HK-2 (cell line): ENCODE data around the gene MMP15.
"Not testable (repeated sequence)": the region's sequence is repeated elsewhere in the genome, so short reads cannot be mapped to it uniquely, and the experiment has no call there.

Experiments used
- DNase-seq: peaks from one replicate; pipeline ENCODE4 v3.0.0-alpha.2; 2018; ENCODE audit not compliant: unreplicated experiment

MMP15 gene

GRCh38 chr16:58025351-58026138 lies at the start of gene MMP15:
Gene MMP15 (plus strand): TSS chr16:58025754. CDS start chr16:58026351, 597 bp downstream.
- DNase-seq: peak; percentile 68

- DNase-seq: no peak
Measured at GRCh38 chr16:57976331-57976796, 49.2 kb upstream of the MMP15 start.

GRCh38 chr16:57977418-57978069 lies 48.0 kb upstream of the MMP15 start:
- no peak for DNase-seq

- not testable (repeated sequence) for DNase-seq
Measured at GRCh38 chr16:57978070-57978465, 47.5 kb upstream of the MMP15 start.

DNA sequence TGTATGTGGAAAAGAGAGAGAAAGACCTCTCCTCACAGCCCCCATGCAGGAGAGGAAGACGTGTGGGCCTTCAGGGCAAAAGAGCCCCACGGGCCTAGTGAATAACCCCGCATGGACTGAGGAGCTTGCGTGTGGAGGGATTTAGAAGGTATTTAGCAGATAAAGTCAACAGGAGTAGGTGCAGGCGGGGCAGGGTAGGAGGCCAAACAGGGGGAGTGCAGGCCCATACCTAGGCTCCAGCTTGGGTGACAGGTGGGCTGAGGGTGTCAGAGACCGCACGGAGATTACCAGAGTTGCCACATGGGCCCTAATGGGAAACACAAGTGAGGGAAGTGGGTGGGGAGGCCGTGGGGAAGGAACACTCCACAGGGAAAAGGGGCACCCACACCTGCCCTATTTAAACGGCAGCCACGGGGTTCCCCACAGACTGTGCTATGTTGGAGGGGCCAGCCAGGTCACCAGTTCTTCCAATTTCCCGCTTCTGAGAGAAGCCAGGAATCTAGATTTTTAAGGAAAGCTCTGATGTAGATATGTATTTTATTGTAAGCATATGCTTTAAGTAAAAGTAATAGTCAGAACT lies 46.5 kb upstream of the MMP15 start:
- no peak for DNase-seq

- peak; percentile 70 for DNase-seq
Measured at GRCh38 chr16:57981636-57982035, 43.9 kb upstream of the MMP15 start.

DNA sequence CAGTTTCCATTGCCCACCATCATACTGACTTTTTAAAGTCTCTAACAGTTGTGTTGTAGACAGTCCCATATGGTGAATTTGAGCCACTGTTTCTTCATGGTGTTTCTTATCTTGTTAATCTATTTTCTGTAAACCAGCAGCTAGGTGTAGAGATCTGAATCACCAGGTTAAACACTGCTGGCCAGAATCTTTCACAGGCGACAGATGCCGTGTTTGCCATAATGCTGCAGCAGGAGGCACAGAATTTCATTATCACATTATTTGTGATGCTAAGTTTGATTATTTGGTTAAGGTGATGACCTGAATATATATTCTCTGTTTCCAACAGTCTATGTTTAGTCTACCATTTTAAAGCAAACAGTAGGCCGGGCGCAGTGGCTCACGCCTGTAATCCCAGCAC lies 43.2 kb upstream of the MMP15 start:
- DNase-seq: no peak

GRCh38 chr16:57984443-57985203 lies 40.9 kb upstream of the MMP15 start:
- DNase-seq: peak; percentile 54

GRCh38 chr16:57985204-57986181 lies 40.1 kb upstream of the MMP15 start:
- no peak for DNase-seq

GRCh38 chr16:57986196-57986595 lies 39.4 kb upstream of the MMP15 start:
- no peak for DNase-seq

DNA sequence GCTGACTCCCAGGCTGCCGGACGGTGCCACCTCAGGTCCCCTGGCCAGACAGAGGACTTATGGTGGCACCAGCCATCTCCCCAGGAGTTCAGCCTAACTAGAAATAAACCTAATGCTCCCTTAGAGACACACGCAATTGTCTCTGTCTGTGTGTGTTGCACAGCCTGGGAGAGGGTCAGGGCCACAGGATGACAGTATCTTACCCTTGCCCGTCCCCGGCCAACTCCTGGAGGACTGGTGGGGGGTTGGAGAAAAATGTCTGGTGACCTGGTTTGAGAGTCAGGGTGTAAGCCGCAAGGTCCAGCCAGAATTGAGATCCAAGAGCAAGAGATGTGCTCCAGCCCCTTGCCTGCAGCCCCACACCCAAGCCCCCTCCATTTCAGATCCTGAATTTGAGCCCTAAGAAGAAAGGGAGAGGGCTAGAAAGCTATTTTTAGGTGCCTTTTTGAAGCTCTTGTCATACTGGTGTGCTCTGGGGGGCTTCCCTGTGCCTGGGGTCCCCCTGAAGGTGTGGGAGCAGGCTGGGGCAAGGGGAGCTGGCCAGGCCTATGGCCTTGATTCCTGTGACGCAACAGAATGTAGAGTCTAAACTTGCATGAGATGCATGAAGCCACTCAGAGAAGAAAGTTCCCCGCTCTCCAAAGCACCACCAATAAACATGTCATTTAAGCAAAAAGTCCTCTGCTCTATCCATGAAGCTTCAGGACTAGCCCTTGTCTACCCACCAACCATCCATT lies 37.9 kb upstream of the MMP15 start:
- DNase-seq: no peak

GRCh38 chr16:57988929-57989328 lies 36.6 kb upstream of the MMP15 start:
- no peak for DNase-seq

DNA sequence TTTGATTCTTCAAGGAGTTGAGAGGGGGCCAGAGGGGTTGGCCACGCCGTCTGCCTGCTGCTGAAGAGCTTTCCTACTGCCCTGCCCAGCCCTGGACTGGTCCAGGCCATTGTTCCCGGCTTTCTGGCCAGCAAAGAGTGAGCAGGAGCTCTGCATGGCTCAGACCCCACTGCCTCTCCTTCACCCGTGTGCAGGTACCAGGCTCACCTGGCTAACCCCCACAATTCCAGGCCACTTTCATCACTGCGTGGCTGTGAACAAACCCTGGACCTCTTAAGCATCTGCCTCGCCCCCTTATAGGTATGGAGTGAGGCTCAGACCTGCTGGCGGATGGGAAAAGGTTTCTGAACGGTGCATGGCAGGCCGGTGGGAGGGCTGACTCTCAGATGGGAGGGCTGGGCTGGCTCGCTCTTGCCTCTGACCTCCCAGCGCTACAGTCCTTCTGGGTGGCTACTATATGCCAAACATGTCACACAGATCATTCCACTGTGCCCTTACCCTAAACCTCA lies 33.9 kb upstream of the MMP15 start:
- DNase-seq: no peak

- no peak for DNase-seq
Measured at GRCh38 chr16:57992084-57992483, 33.5 kb upstream of the MMP15 start.

DNA sequence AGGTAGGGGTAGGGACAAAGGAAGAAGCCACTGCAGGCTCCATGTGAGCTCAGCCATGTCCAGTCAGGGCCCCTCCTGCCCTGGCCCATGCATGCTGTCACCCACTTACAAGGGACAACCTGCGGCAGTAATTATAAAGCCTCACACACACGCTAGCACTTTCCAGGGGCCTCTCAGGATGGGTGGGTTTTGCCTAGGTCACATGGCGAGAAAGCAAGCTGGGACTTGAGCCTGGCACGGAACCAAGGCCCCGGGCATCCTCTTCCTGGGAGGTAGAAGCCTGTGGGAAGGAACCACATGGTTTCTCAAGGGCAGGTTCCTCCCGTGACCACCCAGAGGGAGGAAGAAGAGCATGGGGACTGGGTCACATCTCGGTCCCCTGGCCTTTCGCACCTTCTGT lies 32.1 kb upstream of the MMP15 start:
- no peak for DNase-seq

GRCh38 chr16:57993897-57994296 lies 31.7 kb upstream of the MMP15 start:
- no peak for DNase-seq

DNA sequence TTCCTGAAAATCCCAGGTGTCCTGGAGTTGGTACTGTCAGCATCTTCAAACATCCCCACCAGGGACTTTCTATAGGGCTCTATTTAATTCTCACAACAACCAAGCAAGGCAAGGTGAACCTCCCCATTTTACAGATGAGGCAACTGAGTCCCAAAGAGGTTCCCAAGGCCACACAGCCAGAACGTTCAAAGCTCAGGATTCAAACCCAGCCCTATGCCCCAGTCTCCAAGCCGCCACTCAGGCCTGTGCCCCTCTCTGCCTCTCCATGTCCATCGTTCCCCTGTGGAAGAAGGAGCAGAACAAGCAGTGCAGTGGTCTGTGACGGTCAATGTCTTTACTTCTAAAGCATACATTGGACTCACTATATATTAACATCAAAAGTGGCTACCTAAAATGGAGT lies 31.2 kb upstream of the MMP15 start:
- no peak for DNase-seq

DNA sequence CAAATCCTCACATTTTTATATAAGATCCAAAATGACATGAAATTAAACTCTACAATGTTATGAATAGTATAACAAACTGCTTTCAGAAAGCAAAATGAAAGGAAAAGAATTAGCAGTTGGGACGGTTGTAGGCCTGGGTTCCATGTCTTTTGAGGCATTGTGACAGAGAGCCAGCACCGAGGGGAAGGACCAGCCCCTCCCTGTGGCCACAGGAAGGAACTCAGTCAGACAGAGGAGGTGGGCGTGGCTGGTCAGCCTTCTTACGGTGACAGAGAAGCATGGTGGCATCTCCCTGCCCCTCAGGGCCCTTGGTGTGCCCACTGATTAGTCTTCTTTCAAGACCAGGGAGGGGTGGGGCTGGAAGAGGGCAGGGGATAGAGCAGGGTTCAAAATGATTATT lies 30.8 kb upstream of the MMP15 start:
- DNase-seq: no peak

DNA sequence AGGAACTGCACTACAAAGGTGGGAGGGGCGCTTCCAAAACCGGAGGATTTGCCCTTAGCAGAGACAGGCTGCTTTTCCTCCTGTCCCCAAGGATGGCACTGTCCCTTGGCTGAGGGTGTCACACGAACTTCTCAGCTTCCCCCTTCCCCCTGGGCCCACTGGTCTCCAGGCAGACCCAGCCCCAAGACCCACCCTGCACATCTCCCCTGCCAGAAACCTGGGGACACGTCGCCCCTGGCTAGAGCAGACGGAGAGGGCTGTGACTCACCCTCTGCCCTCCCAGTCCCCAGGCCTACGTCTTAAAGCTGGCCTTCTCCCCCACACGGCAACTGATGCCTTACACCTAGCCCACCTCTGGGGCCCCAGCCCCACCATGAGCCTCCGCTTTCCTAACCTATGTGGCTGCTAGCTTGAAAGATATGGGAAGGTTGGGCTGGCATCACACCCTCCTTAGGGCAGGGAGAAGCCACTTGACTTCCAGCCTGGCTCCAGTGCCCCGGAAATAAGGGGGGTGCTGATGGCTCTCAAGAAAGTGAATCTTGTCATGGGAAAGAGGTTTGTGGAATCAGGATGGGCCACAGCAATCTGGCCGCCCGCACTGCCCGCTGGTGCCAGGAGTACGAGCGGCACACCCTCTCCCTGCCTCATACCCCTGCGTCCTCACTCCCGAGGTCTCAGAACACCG lies 29.7 kb upstream of the MMP15 start:
- no peak for DNase-seq
